Trophoblast cell (in vitro differentiated cells and primary cell): ENCODE measurements around the gene WNT8A.
A peak's percentile ranks its signal among the peaks of the same experiment; 100 is the strongest.

Experiments used
- DNase-seq, 2 donors: peaks; one replicate each; pipeline ENCODE4 v3.0.0-alpha.2; 2016
- H2AFZ ChIP-seq: 2 replicates; pipeline ENCODE4 v1.6.1; 2013; ENCODE audit warnings: low read length, moderate library complexity, mild to moderate bottlenecking; ENCODE audit not compliant: insufficient read depth, poor library complexity
- H2AK5ac ChIP-seq: 2 replicates; pipeline ENCODE4 v1.6.1; 2013; ENCODE audit warnings: mild to moderate bottlenecking, low read length
- H2BK120ac ChIP-seq: 2 replicates; pipeline ENCODE4 v1.6.1; 2013; ENCODE audit warnings: low read length, mild to moderate bottlenecking, moderate library complexity; ENCODE audit not compliant: insufficient read depth, poor library complexity
- H2BK12ac ChIP-seq: 2 replicates; pipeline ENCODE4 v1.6.1; 2013; ENCODE audit warnings: mild to moderate bottlenecking, low read length, moderate library complexity
- H2BK5ac ChIP-seq: 2 replicates; pipeline ENCODE4 v1.6.1; 2013; ENCODE audit warnings: low read length, low read depth, moderate library complexity, mild to moderate bottlenecking; ENCODE audit not compliant: poor library complexity
- H3K14ac ChIP-seq: 2 replicates; pipeline ENCODE4 v1.6.1; 2013; ENCODE audit warnings: mild to moderate bottlenecking, low read length
- H3K18ac ChIP-seq: 2 replicates; pipeline ENCODE4 v1.6.1; 2013; ENCODE audit warnings: mild to moderate bottlenecking, low read length
- H3K23ac ChIP-seq: 2 replicates; pipeline ENCODE4 v1.6.1; 2013; ENCODE audit warnings: low read length
- H3K27ac ChIP-seq: 2 replicates; pipeline ENCODE4 v1.5.1; 2013; ENCODE audit warnings: low read depth, mild to moderate bottlenecking, inconsistent platforms, low read length, moderate library complexity
- H3K27me3 ChIP-seq: 2 replicates; pipeline ENCODE4 v1.6.1; 2013; ENCODE audit warnings: inconsistent platforms, mild to moderate bottlenecking, low read length, moderate library complexity; ENCODE audit not compliant: insufficient read depth
- H3K36me3 ChIP-seq, 2 experiments: 1 replicate in 1 of 2; 2 replicates in 1 of 2; pipeline ENCODE4 v1.6.1; 2013; ENCODE audit warnings: low read length in 2 of 2, mild to moderate bottlenecking in 2 of 2, moderate library complexity in 1 of 2; ENCODE audit not compliant: insufficient read depth in 2 of 2, control insufficient read depth in 1 of 2
- H3K4ac ChIP-seq: 2 replicates; pipeline ENCODE4 v1.6.1; 2013; ENCODE audit warnings: low read depth, mild to moderate bottlenecking, low read length, moderate library complexity
- H3K4me1 ChIP-seq, 2 experiments: 1 replicate in 1 of 2; 2 replicates in 1 of 2; pipeline ENCODE4 v1.6.1; 2013; ENCODE audit warnings: low read length in 2 of 2, mild to moderate bottlenecking in 2 of 2, moderate library complexity in 1 of 2; ENCODE audit not compliant: insufficient read depth in 2 of 2, control insufficient read depth in 1 of 2
- H3K4me2 ChIP-seq: 2 replicates; pipeline ENCODE4 v1.6.1; 2013; ENCODE audit warnings: inconsistent platforms, mild to moderate bottlenecking, low read length, moderate library complexity
- H3K4me3 ChIP-seq: 2 replicates; pipeline ENCODE4 v1.5.1; 2013; ENCODE audit warnings: mild to moderate bottlenecking, low read depth, low read length, inconsistent platforms
- H3K79me1 ChIP-seq: one replicate; pipeline ENCODE4 v1.6.1; 2013; ENCODE audit warnings: low read length
- H3K79me2 ChIP-seq: 2 replicates; pipeline ENCODE4 v1.6.1; 2013; ENCODE audit warnings: low read length, mild to moderate bottlenecking; ENCODE audit not compliant: control insufficient read depth, insufficient read depth, poor library complexity
- H3K9ac ChIP-seq: 2 replicates; pipeline ENCODE4 v1.6.1; 2013; ENCODE audit warnings: mild to moderate bottlenecking, low read length
- H3K9me3 ChIP-seq: 2 replicates; pipeline ENCODE4 v1.6.1; 2013; ENCODE audit warnings: low read depth, mild to moderate bottlenecking, control low read depth, inconsistent platforms, low read length; ENCODE audit not compliant: insufficient read depth
- H4K12ac ChIP-seq: 2 replicates; pipeline ENCODE4 v1.6.1; 2013; ENCODE audit warnings: low read depth, mild to moderate bottlenecking, low read length, moderate library complexity
- H4K8ac ChIP-seq: 2 replicates; pipeline ENCODE4 v1.6.1; 2013; ENCODE audit warnings: low read depth, mild to moderate bottlenecking, low read length, moderate library complexity
- H4K91ac ChIP-seq: one replicate; pipeline ENCODE4 v1.6.1; 2013; ENCODE audit warnings: low read depth, mild to moderate bottlenecking, low read length, moderate library complexity
- WGBS: extraction: QIAGEN DNeasy Blood & Tissue Kit; methylation state at CpG from one replicate; pipeline ENCODE4 v1.1.7; 2013; ENCODE audit warnings: missing lambda C conversion rate; ENCODE audit not compliant: insufficient read length, insufficient coverage; ENCODE audit errors: extremely low coverage; 5-methylcytosine and 5-hydroxymethylcytosine counted together

WNT8A gene

GRCh38 chr5:138053554-138053953 lies 30.3 kb upstream of the WNT8A start:
- WGBS, result no CpG with 5 or more reads among the region's 3 CpGs

GRCh38 chr5:138054206-138054605 lies 29.6 kb upstream of the WNT8A start:
- H3K79me1 ChIP-seq, result no peaks in the 10 kb centered on the region
- no peak overlapping the region for H3K4ac ChIP-seq
- no peak overlapping the region for H2AFZ ChIP-seq
- H3K4me3 ChIP-seq, result no peak overlapping the region
- H3K4me1 ChIP-seq, result peaks cover 0 to 2% of the 10 kb centered on the region in 2 experiments
- no peak overlapping the region for H4K8ac ChIP-seq
- no peak overlapping the region for H3K23ac ChIP-seq
- H3K9me3 ChIP-seq, result no peaks in the 10 kb centered on the region
- no peak for DNase-seq
- no CpG with 5 or more reads among the region's 3 CpGs for WGBS
- H3K9ac ChIP-seq, result no peak overlapping the region
- no peak overlapping the region for H3K14ac ChIP-seq
- H4K12ac ChIP-seq, result no peak overlapping the region
- no peaks in the 10 kb centered on the region for H3K27me3 ChIP-seq
- H3K27ac ChIP-seq, result no peak overlapping the region
- H3K36me3 ChIP-seq, result no peaks in the 10 kb centered on the region
- H3K4me2 ChIP-seq, result no peak overlapping the region
- H3K18ac ChIP-seq, result no peak overlapping the region
- no peak overlapping the region for H2BK12ac ChIP-seq
- H3K79me2 ChIP-seq, result no peaks in the 10 kb centered on the region
- H2AK5ac ChIP-seq, result no peak overlapping the region
- H2BK120ac ChIP-seq, result no peak overlapping the region
- no peak overlapping the region for H2BK5ac ChIP-seq
- no peak overlapping the region for H4K91ac ChIP-seq

More at GRCh38 chr5:138053554-138053953, 30.3 kb upstream of the WNT8A start:
- Histone ChIP-seq H3K23ac (no peak overlapping the region), H3K4me3 (no peak overlapping the region), H2BK120ac (no peak overlapping the region), H3K79me2 (no peaks in the 10 kb centered on the region), H3K36me3 (no peaks in the 10 kb centered on the region), H3K4me1 (peaks cover 0 to 2% of the 10 kb centered on the region in 2 experiments), H3K9ac (no peak overlapping the region), H4K12ac (no peak overlapping the region), H3K27me3 (no peaks in the 10 kb centered on the region), H3K79me1 (no peaks in the 10 kb centered on the region), H2BK5ac (no peak overlapping the region), H2AFZ (no peak overlapping the region), H3K18ac (no peak overlapping the region), H3K4me2 (no peak overlapping the region), H2AK5ac (no peak overlapping the region), H3K14ac (no peak overlapping the region), H2BK12ac (no peak overlapping the region), H3K27ac (no peak overlapping the region), H3K4ac (no peak overlapping the region), H4K91ac (no peak overlapping the region), H3K9me3 (no peaks in the 10 kb centered on the region), H4K8ac (no peak overlapping the region)
- DNase-seq, result no peak

GRCh38 chr5:138054847-138055558 lies 28.8 kb upstream of the WNT8A start:
- WGBS, result no CpG with 5 or more reads among the region's 13 CpGs

DNA sequence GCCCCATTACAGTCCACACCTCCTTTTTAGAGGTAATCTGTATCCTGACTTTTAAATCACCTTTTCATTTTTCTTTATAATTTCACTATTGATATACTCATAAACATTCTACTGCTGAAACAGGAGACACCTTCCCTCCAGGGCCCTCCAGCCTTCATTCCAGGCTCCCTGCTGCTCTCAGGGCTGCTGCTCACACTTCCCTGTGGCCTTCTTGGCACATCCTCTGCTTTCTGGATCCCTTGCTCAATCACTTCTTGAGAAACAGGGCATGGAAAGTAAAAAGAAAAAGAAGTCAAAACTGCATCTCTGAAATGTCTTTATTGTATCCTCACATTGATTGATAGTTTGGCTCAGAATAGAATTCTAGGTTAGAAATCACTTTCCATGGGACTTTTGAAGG lies 19.3 kb upstream of the WNT8A start:
- Histone ChIP-seq H3K79me1 (no peaks in the 10 kb centered on the region), H2BK12ac (no peak overlapping the region), H3K4me2 (no peak overlapping the region), H3K27ac (no peak overlapping the region), H4K12ac (no peak overlapping the region), H3K4ac (no peak overlapping the region), H3K27me3 (no peaks in the 10 kb centered on the region), H4K91ac (no peak overlapping the region), H3K23ac (no peak overlapping the region), H3K14ac (no peak overlapping the region), H3K79me2 (no peaks in the 10 kb centered on the region), H2BK120ac (no peak overlapping the region), H3K18ac (no peak overlapping the region), H3K9me3 (no peaks in the 10 kb centered on the region), H4K8ac (no peak overlapping the region), H2AK5ac (no peak overlapping the region), H3K4me1 (no peaks in the 10 kb centered on the region), H3K4me3 (no peak overlapping the region), H3K9ac (no peak overlapping the region), H3K36me3 (no peaks in the 10 kb centered on the region), H2AFZ (no peak overlapping the region), H2BK5ac (no peak overlapping the region)
- DNase-seq, result no peak

More at GRCh38 chr5:138054847-138055558, 28.8 kb upstream of the WNT8A start:
- peak in 1 of 2 donors; percentile 23 for DNase-seq
- Histone ChIP-seq H3K4me2 (peak overlapping the region; percentile 16), H4K91ac (no peak overlapping the region), H3K79me1 (no peaks in the 10 kb centered on the region), H4K8ac (no peak overlapping the region), H3K4ac (no peak overlapping the region), H3K14ac (no peak overlapping the region), H4K12ac (no peak overlapping the region), H2BK5ac (no peak overlapping the region), H3K4me3 (no peak overlapping the region), H3K18ac (no peak overlapping the region), H3K4me1 (peaks cover 0 to 2% of the 10 kb centered on the region in 2 experiments), H2AK5ac (no peak overlapping the region), H2BK12ac (no peak overlapping the region), H2BK120ac (no peak overlapping the region), H2AFZ (no peak overlapping the region), H3K27me3 (no peaks in the 10 kb centered on the region), H3K9ac (no peak overlapping the region), H3K9me3 (no peaks in the 10 kb centered on the region), H3K36me3 (no peaks in the 10 kb centered on the region), H3K79me2 (no peaks in the 10 kb centered on the region), H3K27ac (no peak overlapping the region), H3K23ac (no peak overlapping the region)
